Colonic mucosa (tissue), 4 donors: Measurements from ENCODE around the gene DUT. TPM values are rescaled to one million over a fixed set of nuclear protein-coding genes. Genes with fewer than 3 reads are reported as not detected.

ENCODE experiments used
- DNase-seq: peaks from one replicate; pipeline ENCODE4 v3.0.0-alpha.2; 2020
- H3K27ac ChIP-seq: fragments of 200-600 bp; one replicate; pipeline ENCODE4 v1.8.0; 2021
- H3K27me3 ChIP-seq: fragments of 200-600 bp; one replicate; pipeline ENCODE4 v1.8.0; 2021
- H3K36me3 ChIP-seq: fragments of 200-600 bp; one replicate; pipeline ENCODE4 v1.8.0; 2021
- H3K4me1 ChIP-seq: fragments of 200-600 bp; one replicate; pipeline ENCODE4 v1.8.0; 2021; ENCODE audit warnings: mild to moderate bottlenecking
- H3K4me3 ChIP-seq: fragments of 200-600 bp; one replicate; pipeline ENCODE4 v1.8.0; 2021
- H3K9ac ChIP-seq, 2 donors: one replicate each; pipeline ENCODE4 v1.7.0; 2013; ENCODE audit warnings: control low read depth in 2 of 2, low read depth in 2 of 2, low read length in 2 of 2
- H3K9me3 ChIP-seq: fragments of 200-600 bp; one replicate; pipeline ENCODE4 v1.8.0; 2021
- CTCF ChIP-seq: fragments of 200-600 bp; IDR thresholded peaks from one replicate; pipeline ENCODE4 v1.8.0; 2022; ENCODE audit warnings: antibody characterized with exemption, mild to moderate bottlenecking
- intact Hi-C: fragments of 100-400 bp; cut with DNase I; formaldehyde crosslinking; loops from one replicate; pipeline ENCODE4 v1.14.1; 2022
- total RNA-seq, 2 donors: library from RNA; stranded (reverse); fragmentation: NEBNext Ultra II Directional in 1 of 2; extraction: Animal tissue kit (Norgen Biotek cat#: 25700) in 1 of 2; gene quantifications; one replicate each; pipeline ENCODE4 v1.2.1, GENCODE V29; 2021
- donor health status: healthy.
- donor health status: DM: no; HTN: no; CAD: no.
- donor health status: DM: no; HTN: no; CAD: no.

The DUT gene
- total RNA-seq, 2 donors from 2014 or later, result 69.2 to 153 TPM

GRCh38 chr15:48337607-48338006 lies 6.4 kb downstream of the DUT start:
- Histone ChIP-seq H3K9me3 (no peaks in the 10 kb centered on the region), H3K27me3 (no peaks in the 10 kb centered on the region), H3K4me3 (no peak overlapping the region), H3K9ac (no peak overlapping the region), H3K27ac (no peak overlapping the region), H3K4me1 (peaks cover 1% of the 10 kb centered on the region), H3K36me3 (no peaks in the 10 kb centered on the region)
- no peak for DNase-seq
- TF ChIP-seq CTCF, result no peak
- intact Hi-C loops, result no loop called here

DNA sequence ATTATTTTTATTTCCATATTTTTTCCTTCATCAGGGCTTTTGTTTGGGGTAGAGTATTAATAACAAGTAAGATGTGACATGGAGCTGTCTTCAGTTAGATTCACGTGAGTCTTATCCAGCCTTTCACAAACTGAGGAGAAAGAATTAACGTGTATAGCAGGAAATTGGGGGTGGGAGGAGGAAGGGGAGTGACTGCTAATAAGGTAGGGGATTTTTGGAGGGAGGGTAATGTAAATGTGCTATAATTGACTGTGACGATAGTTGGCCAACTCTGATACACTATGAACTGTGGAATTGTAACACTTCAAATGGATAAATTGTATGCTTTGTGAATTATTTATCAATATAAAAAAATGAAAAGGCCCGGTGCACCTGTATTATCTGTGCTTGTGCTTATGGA lies 8.9 kb downstream of the DUT start:
- intact Hi-C loops, result no loop called here
- Histone ChIP-seq H3K4me1 (no peaks in the 10 kb centered on the region), H3K9ac (no peak overlapping the region), H3K27me3 (no peaks in the 10 kb centered on the region), H3K36me3 (no peaks in the 10 kb centered on the region), H3K27ac (no peak overlapping the region), H3K9me3 (no peaks in the 10 kb centered on the region), H3K4me3 (no peak overlapping the region)
- no peak for TF ChIP-seq CTCF
- no peak for DNase-seq

DNA sequence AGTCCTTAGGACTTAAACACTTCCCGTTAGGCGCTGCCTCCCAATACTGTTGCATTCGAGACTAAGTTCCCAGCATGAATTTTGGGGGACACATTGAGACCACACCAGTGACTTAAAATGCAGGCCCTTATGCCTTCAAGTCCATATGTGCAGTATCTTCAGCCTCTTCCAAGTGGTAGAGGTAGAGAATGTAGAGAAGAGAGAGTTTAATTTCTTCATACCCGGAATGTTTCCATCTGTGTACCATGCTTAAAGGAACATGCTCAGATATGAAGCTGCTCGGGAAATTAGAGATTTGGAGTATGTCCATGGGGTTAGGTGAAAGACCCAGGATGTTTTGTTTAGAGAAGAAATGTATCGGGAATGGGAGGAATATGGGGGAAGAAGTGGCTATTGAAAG lies 12.6 kb downstream of the DUT start:
- no peak overlapping the region for H3K4me3 ChIP-seq
- H3K9me3 ChIP-seq, result no peaks in the 10 kb centered on the region
- no peak for DNase-seq
- H3K27ac ChIP-seq, result no peak overlapping the region
- H3K9ac ChIP-seq, result no peak overlapping the region
- no peak for TF ChIP-seq CTCF
- H3K4me1 ChIP-seq, result no peaks in the 10 kb centered on the region
- no peaks in the 10 kb centered on the region for H3K36me3 ChIP-seq
- intact Hi-C loops, result no loop called here
- no peaks in the 10 kb centered on the region for H3K27me3 ChIP-seq

DNA sequence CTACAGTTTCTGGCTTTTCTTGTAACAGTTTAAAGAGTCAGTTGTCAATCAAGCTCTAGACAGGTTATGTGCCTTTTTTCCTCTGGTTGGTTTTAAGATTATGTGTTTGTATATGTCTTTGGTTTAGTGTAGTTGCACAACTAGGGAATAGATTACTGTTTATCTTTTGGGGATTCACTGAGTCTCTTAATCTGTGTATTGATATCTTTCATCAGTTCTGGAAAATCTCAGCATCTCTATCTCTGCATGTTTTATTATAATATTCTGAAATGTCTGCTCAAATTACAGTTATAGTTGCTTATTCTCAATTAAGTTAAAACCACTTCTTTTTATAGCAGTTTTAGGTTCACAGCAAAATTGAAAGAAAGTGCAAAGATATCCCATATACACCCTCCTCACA lies 14.3 kb downstream of the DUT start:
- no peaks in the 10 kb centered on the region for H3K27me3 ChIP-seq
- no peak overlapping the region for H3K4me3 ChIP-seq
- H3K9ac ChIP-seq, result no peak overlapping the region
- no peak overlapping the region for H3K27ac ChIP-seq
- TF ChIP-seq CTCF, result no peak
- H3K9me3 ChIP-seq, result no peaks in the 10 kb centered on the region
- H3K4me1 ChIP-seq, result no peaks in the 10 kb centered on the region
- intact Hi-C loops, result no loop called here
- no peaks in the 10 kb centered on the region for H3K36me3 ChIP-seq
- no peak for DNase-seq

DNA sequence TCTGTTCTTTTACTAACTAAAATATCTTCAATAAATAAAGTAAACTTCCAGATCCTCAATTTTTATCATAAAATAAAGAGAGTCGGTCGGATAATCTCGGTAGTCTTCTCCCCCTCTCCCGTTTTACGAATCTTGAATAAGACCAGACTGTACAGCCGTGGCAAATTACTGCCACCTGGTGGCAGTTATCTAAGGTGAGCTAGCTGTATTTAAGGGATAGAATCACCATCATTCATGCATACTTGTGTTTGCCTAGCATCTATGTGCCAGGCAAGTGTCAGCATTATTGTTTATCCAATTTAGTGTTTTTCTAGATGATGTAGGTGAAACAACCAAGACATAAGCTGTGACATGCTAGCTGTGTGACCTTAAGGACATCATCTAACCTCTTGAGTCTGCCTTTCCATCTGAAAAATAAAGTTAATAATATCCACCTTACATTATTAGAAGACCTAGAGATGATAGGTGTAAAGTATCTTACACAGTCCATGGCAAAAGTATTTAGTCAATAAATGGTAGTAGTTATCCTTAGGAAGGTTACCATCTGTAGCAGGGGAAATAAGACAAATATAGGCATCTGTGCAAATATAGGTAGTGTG lies 21.3 kb downstream of the DUT start:
- no peak overlapping the region for H3K9ac ChIP-seq
- no peaks in the 10 kb centered on the region for H3K9me3 ChIP-seq
- no peaks in the 10 kb centered on the region for H3K4me1 ChIP-seq
- H3K27me3 ChIP-seq, result no peaks in the 10 kb centered on the region
- no peak overlapping the region for H3K27ac ChIP-seq
- peak; percentile 63 for TF ChIP-seq CTCF
- DNase-seq, result peak; percentile 56
- H3K36me3 ChIP-seq, result no peaks in the 10 kb centered on the region
- no peak overlapping the region for H3K4me3 ChIP-seq
- intact Hi-C loops, result loop anchor here (10.0 kb wide), 1 partner anchor 1158 kb away; no protein-coding TSS in a partner anchor
